ENCODE data around the gene MYD88.

- no peak for TF ChIP-seq FOXP4 (CRISPR knock-in tag; IDR thresholded peaks at IDR 0.05)
- no peak for TF ChIP-seq TCF7 (CRISPR knock-in tag; IDR thresholded peaks at IDR 0.05; ENCODE audit: low read depth)
- TF ChIP-seq CTCF (IDR thresholded peaks at IDR 0.05) = no peak
- TF ChIP-seq IRF2 (CRISPR knock-in tag; IDR thresholded peaks at IDR 0.05; ENCODE audit: borderline replicate concordance, low read depth) = no peak
- TF ChIP-seq ETV6 (CRISPR knock-in tag; IDR thresholded peaks at IDR 0.05) = no peak
- no peak for TF ChIP-seq CREB1 (CRISPR knock-in tag; IDR thresholded peaks at IDR 0.05)
- no peak for TF ChIP-seq TEAD4 (CRISPR knock-in tag; IDR thresholded peaks at IDR 0.05)
- TF ChIP-seq KAT7 (CRISPR knock-in tag; IDR thresholded peaks at IDR 0.05; ENCODE audit: borderline replicate concordance) = no peak
These were observed 28.0 kb upstream of the MYD88 start for GRCh38 chr3:38110314-38111050.
